HG02642 (cell line): Measurements from ENCODE around the gene PXK.

Experiments used
- ATAC-seq: cut with Tn5 transposase; IDR thresholded peaks from one replicate; pipeline ENCODE4 v1.9.1; 2021; ENCODE audit warnings: mild to moderate bottlenecking; ENCODE audit not compliant: unreplicated experiment, poor library complexity

The PXK gene

GRCh38 chr3:58441514-58442450, 109.1 kb downstream of the PXK start:
- no peak for ATAC-seq

DNA sequence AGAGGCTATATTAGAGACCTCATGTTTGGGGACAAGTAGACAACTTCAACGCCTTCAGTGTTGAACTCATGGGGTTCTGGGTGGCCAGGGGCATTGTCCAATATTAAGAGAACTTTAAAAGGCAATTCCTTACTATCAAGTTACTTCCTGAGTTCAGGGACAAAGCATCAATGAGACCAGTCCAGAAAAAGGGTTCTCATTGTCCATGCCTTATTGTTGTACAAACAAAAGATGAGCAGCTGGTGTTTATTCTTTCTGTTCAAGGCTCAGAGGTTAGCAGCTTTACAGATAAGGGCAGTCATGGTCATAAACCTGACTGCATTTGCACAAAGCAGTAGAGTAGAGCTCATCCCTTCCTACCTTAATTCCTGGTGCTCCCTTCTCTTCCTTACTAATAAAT, 119.5 kb downstream of the PXK start:
- no peak for ATAC-seq

GRCh38 chr3:58459160-58459559, 126.5 kb downstream of the PXK start:
- no peak for ATAC-seq

- ATAC-seq, result no peak
These were observed 130.1 kb downstream of the PXK start for GRCh38 chr3:58462829-58463180.

DNA sequence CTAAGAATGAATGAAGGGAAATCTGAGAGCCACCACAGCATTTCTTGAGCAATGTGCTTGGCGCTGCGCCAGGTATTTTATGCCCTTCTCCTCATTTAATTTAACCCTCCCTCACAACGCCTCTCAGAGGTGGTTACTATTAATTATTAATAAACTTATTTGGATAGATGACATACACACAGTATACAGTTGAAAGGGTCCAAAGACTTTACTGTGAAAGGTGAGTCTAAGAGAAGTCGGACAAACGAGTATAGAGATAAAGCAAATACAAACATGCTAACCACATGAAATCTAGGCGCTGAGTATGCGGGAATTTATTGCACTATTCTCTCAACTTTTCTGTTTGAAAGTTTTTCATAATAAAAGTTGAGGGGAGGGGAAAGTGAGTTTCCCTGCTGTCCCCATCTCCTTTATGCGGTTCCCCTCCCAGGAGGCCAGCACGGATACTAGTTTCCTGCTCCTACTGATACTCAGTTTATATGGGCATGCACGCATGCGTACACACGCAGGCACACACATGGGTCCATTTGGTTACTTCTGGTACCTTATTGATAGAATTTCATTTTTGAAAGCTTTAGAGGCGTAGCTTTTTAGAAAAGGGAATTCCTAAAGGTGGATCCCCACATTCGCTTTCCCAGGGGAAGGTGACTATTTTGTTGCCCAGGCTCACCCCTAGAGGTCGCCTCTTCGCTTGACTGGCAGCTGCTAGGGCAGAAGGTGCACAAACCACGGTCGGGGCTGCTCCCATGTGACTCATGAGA, 130.7 kb downstream of the PXK start:
- ATAC-seq, result peak; percentile 93

- no peak for ATAC-seq
These were observed 131.2 kb downstream of the PXK start for GRCh38 chr3:58463942-58464271.

GRCh38 chr3:58464866-58465265, 132.2 kb downstream of the PXK start:
- no peak for ATAC-seq

GRCh38 chr3:58466899-58467563, 134.3 kb downstream of the PXK start:
- no peak for ATAC-seq

DNA sequence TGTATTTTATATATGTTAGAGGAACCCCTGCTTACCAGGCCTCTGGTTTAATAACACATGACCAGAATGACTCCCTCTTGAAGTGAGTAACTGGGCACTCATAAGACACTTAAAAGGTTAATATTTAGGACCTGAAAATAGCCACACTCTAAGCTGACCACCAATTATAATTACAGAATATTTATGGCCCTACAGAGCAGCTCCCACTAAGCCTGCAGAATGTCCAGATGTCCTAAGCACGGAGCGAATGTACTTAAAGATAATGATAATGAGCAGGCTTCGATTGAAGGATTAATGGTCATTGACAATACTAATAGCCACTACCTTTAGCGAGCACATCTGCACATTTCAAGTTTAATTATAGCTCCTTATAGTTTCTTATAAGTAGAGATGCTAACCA, 136.4 kb downstream of the PXK start:
- no peak for ATAC-seq

DNA sequence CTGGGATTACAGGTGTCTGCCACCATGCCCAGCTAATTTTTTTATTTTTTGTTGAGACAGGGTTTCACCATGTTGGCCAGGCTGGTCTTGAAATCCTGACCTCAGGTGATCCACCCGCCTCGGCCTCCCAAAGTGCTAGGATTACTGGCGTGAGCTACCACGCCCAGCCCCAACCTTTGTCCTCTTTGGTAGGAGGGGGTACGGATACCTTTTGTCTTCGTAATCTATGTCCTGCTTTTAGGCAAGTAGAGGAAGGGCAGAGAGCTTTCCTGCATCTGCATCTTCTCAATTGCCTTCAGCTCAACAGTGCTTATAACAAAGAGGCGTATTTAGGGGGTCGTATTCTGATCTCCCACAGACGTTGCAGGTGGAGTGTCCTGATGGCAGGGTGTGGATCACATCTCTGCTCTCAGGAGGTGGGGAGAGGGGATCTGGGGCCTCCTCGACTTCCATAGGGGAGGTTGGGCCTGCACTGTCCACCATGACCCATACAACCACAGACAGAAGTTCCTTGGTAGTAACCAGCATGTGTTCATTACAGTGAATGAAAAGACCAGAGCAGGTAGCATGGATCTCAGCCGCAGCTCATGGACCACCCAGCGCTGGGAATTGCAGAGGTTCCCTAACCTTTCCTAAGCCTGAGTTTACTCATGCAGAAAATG, 137.8 kb downstream of the PXK start:
- ATAC-seq, result no peak

DNA sequence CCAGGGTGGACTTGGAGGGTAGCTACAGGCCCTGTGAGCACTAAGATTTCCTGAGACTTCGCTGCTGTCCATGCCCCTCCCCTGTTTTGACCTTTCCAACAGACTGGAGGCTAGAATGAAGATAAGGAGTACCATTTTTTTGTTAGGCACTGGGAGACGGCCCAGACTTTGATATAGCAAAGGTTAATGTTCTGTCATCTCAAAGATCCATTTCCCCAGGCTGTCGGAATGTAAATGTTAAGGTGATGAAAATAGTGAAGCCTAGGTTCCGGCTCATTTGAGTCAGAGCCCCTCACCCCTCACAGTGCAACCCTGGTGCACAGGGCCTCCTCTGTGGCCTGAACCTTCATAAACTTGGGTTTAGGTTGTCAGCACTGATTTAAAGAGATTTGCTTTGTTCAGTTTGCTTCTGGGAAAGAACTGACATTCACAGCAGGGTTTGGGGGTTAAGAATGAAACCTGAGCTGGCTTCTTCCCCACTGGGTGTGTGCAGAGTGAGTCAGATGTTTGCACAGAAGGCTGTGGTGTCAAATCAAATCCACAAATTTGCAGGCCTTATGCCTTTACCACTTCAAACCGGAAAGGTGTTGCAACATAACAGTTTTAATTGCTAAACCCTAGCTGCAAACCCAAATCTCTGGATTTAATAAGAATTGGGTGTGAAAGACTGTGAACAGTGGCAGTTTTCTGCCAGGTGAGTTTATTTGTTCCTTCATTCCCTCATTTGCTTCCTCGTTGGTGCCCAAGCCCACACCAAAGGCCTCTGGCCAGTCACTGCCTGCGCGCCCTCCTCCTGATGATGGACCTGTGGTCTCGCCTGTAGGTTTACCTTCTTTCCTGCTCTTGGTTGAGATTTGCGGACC, 138.6 kb downstream of the PXK start:
- ATAC-seq, result no peak

DNA sequence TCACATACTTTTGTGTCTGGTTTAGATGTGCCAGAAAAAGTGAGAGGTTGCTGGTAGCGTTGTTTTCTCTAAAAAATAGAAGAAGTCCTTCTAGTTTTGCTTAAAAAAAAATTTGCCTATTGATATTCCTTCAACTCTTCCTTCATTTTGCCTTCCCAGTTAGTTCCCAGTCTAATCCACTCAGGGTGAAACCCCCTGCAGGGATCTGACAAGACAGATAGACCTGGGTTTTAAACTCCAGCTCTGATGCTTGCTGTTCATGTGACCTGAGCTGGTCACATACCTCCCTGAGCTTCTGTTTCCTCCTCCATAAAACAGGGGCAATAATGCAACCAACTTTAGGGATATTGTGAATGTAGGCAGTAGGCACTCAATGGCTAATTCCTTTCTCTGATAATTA, 140.6 kb downstream of the PXK start:
- no peak for ATAC-seq

DNA sequence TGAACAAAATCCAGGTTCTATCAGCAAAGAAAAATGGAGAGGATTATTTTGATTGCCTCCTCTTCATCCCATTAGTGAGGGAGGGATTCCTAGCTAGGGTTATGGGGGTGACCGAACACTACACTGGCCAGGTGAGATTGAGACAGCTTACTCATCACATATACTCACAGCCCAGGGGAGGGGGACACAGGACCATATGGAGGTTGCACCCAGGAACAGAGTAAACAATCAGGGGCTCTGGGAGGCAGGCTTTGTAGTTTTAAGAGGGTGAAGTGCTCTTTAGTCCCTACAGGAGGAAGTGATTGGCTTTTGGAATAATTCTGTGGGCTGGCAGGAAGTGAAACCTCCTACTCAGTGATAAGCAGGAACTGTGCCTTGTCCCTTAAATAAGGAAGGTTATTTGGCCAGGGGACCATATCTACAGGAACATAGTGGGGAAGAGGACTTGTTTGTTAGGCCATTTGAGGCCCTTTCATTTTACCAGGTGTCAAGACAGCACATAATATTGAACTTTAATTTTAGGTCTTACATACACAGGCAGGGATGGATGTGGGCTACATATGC, 141.7 kb downstream of the PXK start:
- no peak for ATAC-seq

DNA sequence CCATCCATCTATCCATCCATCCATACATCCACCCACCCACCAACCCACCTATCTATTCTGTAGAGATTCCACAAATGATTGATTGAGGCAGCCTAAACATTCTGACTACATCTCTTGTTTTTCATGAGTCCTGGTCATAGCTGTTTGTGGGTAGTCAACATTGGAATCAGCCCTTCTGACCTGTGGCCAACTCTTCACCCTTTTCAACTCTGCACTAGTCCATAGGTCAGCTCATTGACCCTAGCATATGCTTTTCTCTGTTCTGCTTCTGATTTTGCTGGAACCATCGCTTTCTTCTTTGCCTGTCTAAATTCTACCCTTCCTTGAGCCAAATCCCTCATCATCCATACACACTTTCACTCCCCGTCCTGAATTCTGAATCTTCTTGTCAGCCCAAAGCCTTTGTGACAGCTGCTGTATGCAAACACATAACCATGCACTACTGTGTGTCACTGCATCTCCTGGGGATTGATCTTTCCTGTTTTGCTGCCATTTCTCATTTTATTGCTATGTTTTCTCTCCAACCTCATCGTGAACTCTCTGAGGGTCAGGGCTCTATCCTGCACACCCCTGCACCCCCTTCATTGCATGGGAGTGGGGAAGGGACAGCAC, 142.4 kb downstream of the PXK start:
- no peak for ATAC-seq
